HepG2 (cell line): ENCODE data around the gene PYCARD. TPM values are rescaled to one million over a fixed set of nuclear protein-coding genes. Genes with fewer than 3 reads are reported as not detected.

Experiments used
- GATAD2A ChIP-seq: IDR thresholded peaks from 2 replicates; pipeline ENCODE4 v1.6.1; 2016
- HNRNPK ChIP-seq: fragments of 200-400 bp; formaldehyde crosslinking; IDR thresholded peaks from 2 replicates; pipeline ENCODE4 v1.6.1; 2018; ENCODE audit warnings: low read length, low read depth, moderate library complexity, mild to moderate bottlenecking; ENCODE audit not compliant: poor library complexity, severe bottlenecking
- HNRNPUL1 ChIP-seq: fragments of 200-400 bp; formaldehyde crosslinking; IDR thresholded peaks from 2 replicates; pipeline ENCODE4 v1.6.1; 2017; ENCODE audit warnings: low read depth, mild to moderate bottlenecking, low read length, moderate library complexity
- LBX2 ChIP-seq: sonication (generic); formaldehyde crosslinking; IDR thresholded peaks from 2 replicates; pipeline ENCODE4 v1.5.0; 2020; ENCODE audit warnings: missing genetic modification reagents, mild to moderate bottlenecking, borderline replicate concordance
- MTF1 ChIP-seq: sonication (generic); formaldehyde crosslinking; IDR thresholded peaks from 2 replicates; pipeline ENCODE4 v1.5.0; 2020; ENCODE audit warnings: missing genetic modification reagents
- NFE2L1 ChIP-seq: sonication (generic); formaldehyde crosslinking; IDR thresholded peaks from 2 replicates; pipeline ENCODE4 v1.4.0; 2020; ENCODE audit warnings: missing genetic modification reagents, mild to moderate bottlenecking, borderline replicate concordance
- ZBTB42 ChIP-seq: sonication (generic); formaldehyde crosslinking; IDR thresholded peaks from 2 replicates; pipeline ENCODE4 v1.5.0; 2020; ENCODE audit warnings: mild to moderate bottlenecking, missing genetic modification reagents
- ZFP37 ChIP-seq: sonication (generic); formaldehyde crosslinking; IDR thresholded peaks from 2 replicates; pipeline ENCODE4 v1.4.0; 2020; ENCODE audit warnings: missing genetic modification reagents, borderline replicate concordance
- ZNF17 ChIP-seq: sonication (generic); formaldehyde crosslinking; IDR thresholded peaks from 2 replicates; pipeline ENCODE4 v1.5.0; 2020; ENCODE audit warnings: mild to moderate bottlenecking, missing genetic modification reagents
- ZNF260 ChIP-seq: sonication (generic); formaldehyde crosslinking; IDR thresholded peaks from 2 replicates; pipeline ENCODE4 v1.4.0; 2020; ENCODE audit warnings: missing genetic modification reagents, low read depth, mild to moderate bottlenecking, borderline replicate concordance
- ZNF33B ChIP-seq: sonication (generic); formaldehyde crosslinking; IDR thresholded peaks from 2 replicates; pipeline ENCODE4 v1.5.1; 2020; ENCODE audit warnings: mild to moderate bottlenecking, missing genetic modification reagents
- ZNF343 ChIP-seq: sonication (generic); formaldehyde crosslinking; IDR thresholded peaks from 2 replicates; pipeline ENCODE4 v1.4.0; 2020; ENCODE audit warnings: mild to moderate bottlenecking, missing genetic modification reagents
- ZNF569 ChIP-seq: sonication (generic); formaldehyde crosslinking; IDR thresholded peaks from 2 replicates; pipeline ENCODE4 v1.5.0; 2020; ENCODE audit warnings: mild to moderate bottlenecking, missing genetic modification reagents, moderate library complexity, borderline replicate concordance
- ZNF710 ChIP-seq: sonication (generic); formaldehyde crosslinking; IDR thresholded peaks from 2 replicates; pipeline ENCODE4 v1.5.0; 2020; ENCODE audit warnings: mild to moderate bottlenecking, missing genetic modification reagents, borderline replicate concordance
- ZNF724P ChIP-seq: sonication (generic); formaldehyde crosslinking; IDR thresholded peaks from 2 replicates; pipeline ENCODE4 v1.8.0; 2022; ENCODE audit warnings: missing genetic modification reagents, borderline replicate concordance
- ZNF737 ChIP-seq: sonication (generic); formaldehyde crosslinking; IDR thresholded peaks from 2 replicates; pipeline ENCODE4 v1.5.0; 2020; ENCODE audit warnings: missing genetic modification reagents, mild to moderate bottlenecking, borderline replicate concordance
- polyA plus RNA-seq, 8 experiments: library from polyadenylated mRNA; depleted of rRNA in 3 of 8; stranded (reverse) in 7 of 8; unstranded in 1 of 8; fragments of >200 nt; fragmentation: Illumina TruSeq in 4 of 8; extraction: Trizol in 4 of 8; gene quantifications; 2 replicates each; pipeline versions ENCODE4 v1.2.1 to v1.2.3, GENCODE V29; 2011 to 2016; ENCODE audit warnings: low read depth in 4 of 8, missing spikeins in 1 of 8, mixed read lengths in 1 of 8; ENCODE audit not compliant: insufficient read depth in 1 of 8
- total RNA-seq, 5 experiments: library from RNA; depleted of rRNA; stranded (reverse); fragments of >200 nt; fragmentation: Illumina TruSeq; extraction: Trizol; gene quantifications; 2 replicates each; pipeline ENCODE4 v1.2.3, GENCODE V29; 2016; ENCODE audit warnings: low read depth in 1 of 5
- TF ChIP-seq, protein P1 (sequence below): sonication (generic); formaldehyde crosslinking; IDR thresholded peaks from 2 replicates; pipeline ENCODE4 v1.4.0; 2020; ENCODE audit warnings: missing genetic modification reagents, mild to moderate bottlenecking, borderline replicate concordance
- TF ChIP-seq, protein P2 (sequence below): sonication (generic); formaldehyde crosslinking; conservative IDR thresholded peaks from 2 replicates; pipeline ENCODE4 v1.8.0; 2022; ENCODE audit warnings: mild to moderate bottlenecking, moderate library complexity, missing genetic modification reagents
- TF ChIP-seq, protein P3 (sequence below): sonication (generic); formaldehyde crosslinking; conservative IDR thresholded peaks from 2 replicates; pipeline ENCODE4 v1.5.0; 2020; ENCODE audit warnings: missing genetic modification reagents

PYCARD gene
- total and polyA plus RNA-seq, 2 of the 13 experiments (the other 11 are each of a cell fraction or from before 2014, with no cell fraction given): 4.8 to 9.2 TPM

DNA sequence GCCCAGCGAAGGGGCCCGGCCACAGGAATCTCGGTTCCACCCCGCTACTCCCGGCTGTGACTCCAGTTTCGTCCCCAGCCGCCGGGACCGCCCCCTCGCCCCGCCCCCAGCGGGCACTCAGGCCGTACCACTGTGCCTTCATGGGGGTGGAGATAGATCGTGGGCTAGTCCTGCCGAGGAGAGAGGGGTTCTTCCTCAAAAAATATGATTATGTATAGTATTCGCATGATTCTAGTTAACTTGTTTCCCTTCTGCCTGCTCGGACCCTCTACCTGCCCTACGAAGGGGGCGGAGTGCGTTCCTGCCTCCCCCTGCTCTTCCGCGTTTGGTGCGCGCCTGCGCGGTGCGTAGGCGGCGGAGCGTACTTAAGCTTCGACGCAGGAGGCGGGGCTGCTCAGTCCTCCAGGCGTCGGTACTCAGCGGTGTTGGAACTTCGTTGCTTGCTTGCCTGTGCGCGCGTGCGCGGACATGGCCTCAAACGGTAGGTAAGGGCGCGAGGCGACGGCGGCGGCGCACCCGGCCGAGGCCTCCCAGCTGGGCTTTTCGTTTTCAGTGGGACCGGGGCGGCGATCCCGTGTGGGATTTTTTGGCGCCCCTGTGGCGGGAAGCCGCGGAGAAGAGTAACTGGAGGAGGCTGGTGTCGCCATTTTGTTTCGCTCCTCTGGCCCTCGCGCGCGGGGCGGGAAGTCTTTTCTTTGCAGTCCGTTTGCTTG lies 22.7 kb downstream of the PYCARD start, which contains the start of gene FUS (continued):
- TF ChIP-seq, protein P1, sequence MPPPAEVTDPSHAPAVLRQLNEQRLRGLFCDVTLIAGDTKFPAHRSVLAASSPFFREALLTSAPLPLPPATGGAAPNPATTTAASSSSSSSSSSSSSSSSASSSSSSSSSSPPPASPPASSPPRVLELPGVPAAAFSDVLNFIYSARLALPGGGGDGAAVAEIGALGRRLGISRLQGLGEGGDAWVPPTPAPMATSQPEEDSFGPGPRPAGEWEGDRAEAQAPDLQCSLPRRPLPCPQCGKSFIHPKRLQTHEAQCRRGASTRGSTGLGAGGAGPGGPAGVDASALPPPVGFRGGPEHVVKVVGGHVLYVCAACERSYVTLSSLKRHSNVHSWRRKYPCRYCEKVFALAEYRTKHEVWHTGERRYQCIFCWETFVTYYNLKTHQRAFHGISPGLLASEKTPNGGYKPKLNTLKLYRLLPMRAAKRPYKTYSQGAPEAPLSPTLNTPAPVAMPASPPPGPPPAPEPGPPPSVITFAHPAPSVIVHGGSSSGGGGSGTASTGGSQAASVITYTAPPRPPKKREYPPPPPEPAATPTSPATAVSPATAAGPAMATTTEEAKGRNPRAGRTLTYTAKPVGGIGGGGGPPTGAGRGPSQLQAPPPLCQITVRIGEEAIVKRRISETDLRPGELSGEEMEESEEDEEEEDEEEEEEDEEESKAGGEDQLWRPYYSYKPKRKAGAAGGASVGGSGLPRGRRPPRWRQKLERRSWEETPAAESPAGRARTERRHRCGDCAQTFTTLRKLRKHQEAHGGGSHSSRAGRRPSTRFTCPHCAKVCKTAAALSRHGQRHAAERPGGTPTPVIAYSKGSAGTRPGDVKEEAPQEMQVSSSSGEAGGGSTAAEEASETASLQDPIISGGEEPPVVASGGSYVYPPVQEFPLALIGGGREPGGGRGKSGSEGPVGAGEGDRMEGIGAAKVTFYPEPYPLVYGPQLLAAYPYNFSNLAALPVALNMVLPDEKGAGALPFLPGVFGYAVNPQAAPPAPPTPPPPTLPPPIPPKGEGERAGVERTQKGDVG (CRISPR knock-in tag): peak; percentile 11; the same call in 1 of the 2 replicates
- TF ChIP-seq LBX2 (CRISPR knock-in tag) (peak; percentile 78; the same call in 1 of the 2 replicates), HNRNPK (peak; percentile 69), GATAD2A (peak; percentile 39), ZNF724P (CRISPR knock-in tag) (peak; percentile 66), ZNF710 (no peak), ZNF17 (0 out of 2 replicates have a peak, but pooled peaks have one; percentile 72), NFE2L1 (CRISPR knock-in tag) (no peak), ZNF343 (CRISPR knock-in tag) (0 out of 2 replicates have a peak, but pooled peaks have one; percentile 49), ZFP37 (CRISPR knock-in tag) (peak; percentile 73; the same call in 1 of the 2 replicates), ZBTB42 (CRISPR knock-in tag) (peak; percentile 76; the same call in 1 of the 2 replicates), ZNF737 (no peak; the same call in 1 of the 2 replicates), ZNF569 (no peak), ZNF260 (CRISPR knock-in tag) (no peak; the same call in 1 of the 2 replicates), ZNF33B (CRISPR knock-in tag) (peak; percentile 82), HNRNPUL1 (peak; percentile 36; the same call in 1 of the 2 replicates), MTF1 (no peak)
- TF ChIP-seq, protein P2, sequence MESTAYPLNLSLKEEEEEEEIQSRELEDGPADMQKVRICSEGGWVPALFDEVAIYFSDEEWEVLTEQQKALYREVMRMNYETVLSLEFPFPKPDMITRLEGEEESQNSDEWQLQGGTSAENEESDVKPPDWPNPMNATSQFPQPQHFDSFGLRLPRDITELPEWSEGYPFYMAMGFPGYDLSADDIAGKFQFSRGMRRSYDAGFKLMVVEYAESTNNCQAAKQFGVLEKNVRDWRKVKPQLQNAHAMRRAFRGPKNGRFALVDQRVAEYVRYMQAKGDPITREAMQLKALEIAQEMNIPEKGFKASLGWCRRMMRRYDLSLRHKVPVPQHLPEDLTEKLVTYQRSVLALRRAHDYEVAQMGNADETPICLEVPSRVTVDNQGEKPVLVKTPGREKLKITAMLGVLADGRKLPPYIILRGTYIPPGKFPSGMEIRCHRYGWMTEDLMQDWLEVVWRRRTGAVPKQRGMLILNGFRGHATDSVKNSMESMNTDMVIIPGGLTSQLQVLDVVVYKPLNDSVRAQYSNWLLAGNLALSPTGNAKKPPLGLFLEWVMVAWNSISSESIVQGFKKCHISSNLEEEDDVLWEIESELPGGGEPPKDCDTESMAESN (CRISPR knock-in tag): peak; percentile 97
- TF ChIP-seq, protein P3, sequence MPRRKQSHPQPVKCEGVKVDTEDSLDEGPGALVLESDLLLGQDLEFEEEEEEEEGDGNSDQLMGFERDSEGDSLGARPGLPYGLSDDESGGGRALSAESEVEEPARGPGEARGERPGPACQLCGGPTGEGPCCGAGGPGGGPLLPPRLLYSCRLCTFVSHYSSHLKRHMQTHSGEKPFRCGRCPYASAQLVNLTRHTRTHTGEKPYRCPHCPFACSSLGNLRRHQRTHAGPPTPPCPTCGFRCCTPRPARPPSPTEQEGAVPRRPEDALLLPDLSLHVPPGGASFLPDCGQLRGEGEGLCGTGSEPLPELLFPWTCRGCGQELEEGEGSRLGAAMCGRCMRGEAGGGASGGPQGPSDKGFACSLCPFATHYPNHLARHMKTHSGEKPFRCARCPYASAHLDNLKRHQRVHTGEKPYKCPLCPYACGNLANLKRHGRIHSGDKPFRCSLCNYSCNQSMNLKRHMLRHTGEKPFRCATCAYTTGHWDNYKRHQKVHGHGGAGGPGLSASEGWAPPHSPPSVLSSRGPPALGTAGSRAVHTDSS (CRISPR knock-in tag): peak; percentile 88; the same call in 1 of the 2 replicates
